Natural killer cell treated with Interleukin-12 subunit alpha and Interleukin-12 subunit beta and Interleukin-15 and Interleukin-18, amount 100 ng/mL, for 72 hours (primary cell): Measurements from ENCODE around the gene MEGF11. TPM values are rescaled to one million over a fixed set of nuclear protein-coding genes. Genes with fewer than 3 reads are reported as not detected.

ENCODE experiments used
- ATAC-seq, 2 donors: fragments of 150-1000 bp; cut with Tn5 transposase in 1 of 2; sonication (Bioruptor Pico), chemical (Tn5 transposase) in 1 of 2; 2 replicates each; pipeline ENCODE4 v1.10.0; 2021
- DNase-seq: peaks from one replicate; pipeline ENCODE4 v3.0.0; 2022; ENCODE audit warnings: low spot score
- H3K27ac Mint-ChIP-seq, 2 donors: 1 replicate in 1 of 2; 2 replicates in 1 of 2; pipeline ENCODE4 v1.8.0; 2022; ENCODE audit warnings: mixed read lengths in 2 of 2, mild to moderate bottlenecking in 1 of 2, moderate library complexity in 1 of 2
- H3K27me3 Mint-ChIP-seq, 2 donors: 1 replicate in 1 of 2; 2 replicates in 1 of 2; pipeline ENCODE4 v1.8.0; 2022; ENCODE audit warnings: mixed read lengths in 2 of 2
- H3K36me3 Mint-ChIP-seq: one replicate; pipeline ENCODE4 v1.8.0; 2022; ENCODE audit warnings: mixed read lengths
- H3K4me1 Mint-ChIP-seq, 2 donors: 1 replicate in 1 of 2; 2 replicates in 1 of 2; pipeline ENCODE4 v1.8.0; 2022; ENCODE audit warnings: low read depth in 2 of 2, mixed read lengths in 2 of 2, mild to moderate bottlenecking in 1 of 2
- H3K4me3 Mint-ChIP-seq: one replicate; pipeline ENCODE4 v1.8.0; 2022; ENCODE audit warnings: mixed read lengths
- H3K9me3 Mint-ChIP-seq: 2 replicates; pipeline ENCODE4 v1.8.0; 2022; ENCODE audit warnings: mixed read lengths
- total RNA-seq, 2 donors: library from RNA; stranded (reverse); gene quantifications; one replicate each; pipeline ENCODE4 v1.2.3, GENCODE V29; 2022

MEGF11 gene
- not detected for total RNA-seq

DNA sequence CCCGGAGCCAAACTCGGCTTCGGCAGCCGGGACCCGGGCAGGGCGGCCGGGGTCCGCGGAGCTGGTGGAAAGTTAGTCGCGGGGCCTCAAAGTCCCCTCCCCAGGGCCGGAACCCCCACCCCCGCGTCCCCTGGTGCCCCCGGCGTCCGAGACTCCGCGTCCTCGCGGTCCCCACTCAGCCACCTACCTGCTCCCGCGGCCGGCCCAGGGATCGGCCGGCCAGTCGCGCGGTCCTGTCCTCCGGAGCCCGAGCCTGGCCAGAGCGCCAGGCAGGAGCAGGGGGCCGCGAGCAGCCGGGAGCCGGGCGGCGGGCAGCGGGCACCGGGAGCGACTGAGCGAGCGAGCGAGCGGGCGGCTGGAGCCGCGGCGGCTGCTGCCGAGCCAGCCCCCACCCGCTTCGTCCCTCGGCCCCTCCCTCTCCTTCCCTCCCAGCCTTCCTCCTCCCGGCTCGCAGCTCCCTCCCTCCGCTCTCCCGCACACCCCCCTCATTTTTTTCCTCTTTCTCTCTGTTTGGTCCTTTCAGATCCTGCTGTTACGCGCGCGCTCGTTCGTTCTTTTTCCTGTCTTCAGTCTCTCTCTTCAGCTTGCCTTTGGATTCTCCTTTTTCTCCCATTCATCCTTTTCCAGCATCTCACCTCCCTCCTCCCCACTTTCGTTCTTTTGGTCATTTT is at the start of gene MEGF11:
MEGF11 (minus strand) TSS at position 333 of the 671 bp plus-strand sequence. CDS start 125,347 bp downstream, outside the sequence.
- peaks cover 53 to 63% of the 10 kb centered on the region in 2 donors for H3K27me3 Mint-ChIP-seq

DNA sequence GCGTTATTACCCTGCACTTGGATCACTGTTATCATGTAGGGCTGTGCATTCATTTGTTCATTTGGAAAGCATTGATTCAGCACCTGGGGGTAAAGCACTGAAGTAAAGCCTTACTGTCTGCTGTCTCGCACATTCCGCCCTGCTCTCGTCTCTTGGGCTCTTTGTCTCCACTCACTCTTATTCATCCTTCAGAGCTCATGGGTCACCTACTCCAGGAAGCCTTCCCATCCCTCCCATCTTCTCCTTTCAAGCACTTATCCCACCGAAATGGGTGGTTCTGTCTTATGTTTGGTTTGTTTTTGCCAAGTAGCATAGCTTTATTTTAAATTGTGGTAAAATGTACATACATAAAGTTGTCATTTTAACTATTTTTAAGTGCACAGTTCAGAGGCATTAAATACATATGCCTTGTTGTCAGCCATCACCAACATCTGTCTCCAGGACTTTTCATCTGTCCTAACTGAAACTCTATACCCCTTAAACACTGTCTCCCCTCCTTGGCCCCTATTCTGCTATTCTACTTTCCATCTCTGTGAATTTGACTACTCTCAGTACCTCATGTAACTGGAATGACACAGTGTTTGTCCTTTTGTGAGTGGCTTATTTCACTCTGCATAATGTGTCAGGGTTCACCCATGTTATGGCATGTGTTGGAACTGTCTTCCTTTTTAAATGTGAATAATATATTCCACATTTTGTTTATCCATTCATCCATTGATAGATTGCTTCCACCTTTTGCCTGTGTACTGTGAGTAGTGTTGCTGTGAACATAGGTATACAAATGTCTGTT is 49.1 kb upstream of the MEGF11 start:
- no peak overlapping the region for H3K4me3 Mint-ChIP-seq
- H3K4me1 Mint-ChIP-seq: peaks cover 10% of the 10 kb centered on the region in 2 donors
- H3K27me3 Mint-ChIP-seq: no peaks in the 10 kb centered on the region
- no peak for DNase-seq
- no peak overlapping the region for H3K27ac Mint-ChIP-seq
- no peaks in the 10 kb centered on the region for H3K36me3 Mint-ChIP-seq
- ATAC-seq: no peak
- H3K9me3 Mint-ChIP-seq: no peaks in the 10 kb centered on the region

More for the DNA sequence above, at the start of gene MEGF11:
- no peak for DNase-seq
- Mint-ChIP-seq H3K27ac (no peak within 1 kb of the TSS), H3K36me3 (no peaks in the 10 kb centered on the region), H3K4me3 (peak within 1 kb of the TSS; percentile 81), H3K9me3 (no peaks in the 10 kb centered on the region), H3K4me1 (peaks cover 6 to 8% of the 10 kb centered on the region in 2 donors)
- no peak for ATAC-seq

DNA sequence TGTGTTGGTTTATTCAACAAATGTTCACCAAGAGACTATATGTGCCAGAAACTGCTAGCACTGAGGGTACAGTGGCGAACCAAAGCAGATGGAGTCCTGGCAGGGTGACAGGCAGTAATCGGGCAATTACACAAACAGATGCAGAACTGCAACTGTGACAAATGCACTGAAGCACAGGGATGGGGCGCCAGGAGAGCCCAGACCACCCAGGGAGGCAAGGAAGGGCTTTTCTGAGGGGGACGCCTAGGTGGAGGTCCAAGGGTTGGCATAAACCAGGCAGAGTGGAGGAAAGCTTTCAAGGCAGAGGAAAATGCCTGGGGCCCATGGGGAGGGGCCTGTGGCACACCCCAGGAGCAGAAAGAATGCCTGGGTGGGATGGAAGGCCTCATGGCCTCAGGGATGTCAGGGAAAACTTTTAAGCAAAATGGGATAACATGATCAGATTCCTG is 45.3 kb upstream of the MEGF11 start:
- Mint-ChIP-seq H3K36me3 (no peaks in the 10 kb centered on the region), H3K27ac (no peak overlapping the region), H3K4me3 (no peak overlapping the region), H3K4me1 (peaks cover 19 to 20% of the 10 kb centered on the region in 2 donors), H3K9me3 (no peaks in the 10 kb centered on the region), H3K27me3 (no peaks in the 10 kb centered on the region)
- ATAC-seq (no peak), DNase-seq (no peak)

DNA sequence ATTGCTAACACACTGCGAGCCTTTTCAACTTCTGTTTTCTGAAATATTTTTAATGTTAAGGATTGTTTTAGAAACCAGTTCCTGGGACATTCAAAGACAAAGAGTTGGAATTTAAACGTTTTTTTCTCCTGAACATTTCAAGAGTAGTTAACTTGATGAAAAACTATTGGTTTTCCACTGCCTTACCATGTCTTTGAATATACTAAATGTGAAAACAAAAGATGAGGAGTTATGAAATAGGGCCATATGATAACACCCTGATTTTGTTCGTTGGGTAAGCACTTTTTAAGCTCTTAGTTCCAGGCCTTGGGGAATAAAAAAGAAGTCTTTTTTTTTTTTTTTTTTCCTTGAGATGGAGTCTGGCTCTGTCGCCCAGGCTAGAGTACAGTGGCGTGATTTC is 42.6 kb upstream of the MEGF11 start:
- H3K4me3 Mint-ChIP-seq: no peak overlapping the region
- no peak overlapping the region for H3K27ac Mint-ChIP-seq
- DNase-seq (no peak), ATAC-seq (no peak)
- no peaks in the 10 kb centered on the region for H3K27me3 Mint-ChIP-seq
- H3K9me3 Mint-ChIP-seq: no peaks in the 10 kb centered on the region
- no peaks in the 10 kb centered on the region for H3K36me3 Mint-ChIP-seq
- peaks cover 20 to 23% of the 10 kb centered on the region in 2 donors for H3K4me1 Mint-ChIP-seq

DNA sequence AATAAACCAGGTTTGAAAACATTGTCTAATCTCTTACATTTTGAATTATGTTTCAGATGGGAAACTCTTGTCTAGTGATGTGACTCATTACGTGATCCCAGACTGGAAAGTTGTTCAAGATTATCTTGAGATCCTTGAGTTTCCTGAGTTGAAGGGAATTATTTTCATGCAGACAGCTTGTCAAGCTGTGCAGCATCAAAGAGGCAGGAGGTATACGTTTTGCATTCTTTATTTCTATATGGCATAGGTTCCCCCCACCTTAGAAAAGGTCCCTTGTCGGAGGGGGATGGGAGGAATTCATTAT is 41.3 kb upstream of the MEGF11 start:
- Mint-ChIP-seq H3K36me3 (no peaks in the 10 kb centered on the region), H3K27me3 (no peaks in the 10 kb centered on the region), H3K4me1 (peaks cover 23 to 26% of the 10 kb centered on the region in 2 donors), H3K9me3 (no peaks in the 10 kb centered on the region), H3K4me3 (peak overlapping the region; percentile 86), H3K27ac (peak overlapping the region; percentile 85 to 87)
- ATAC-seq (no peak), DNase-seq (no peak)

DNA sequence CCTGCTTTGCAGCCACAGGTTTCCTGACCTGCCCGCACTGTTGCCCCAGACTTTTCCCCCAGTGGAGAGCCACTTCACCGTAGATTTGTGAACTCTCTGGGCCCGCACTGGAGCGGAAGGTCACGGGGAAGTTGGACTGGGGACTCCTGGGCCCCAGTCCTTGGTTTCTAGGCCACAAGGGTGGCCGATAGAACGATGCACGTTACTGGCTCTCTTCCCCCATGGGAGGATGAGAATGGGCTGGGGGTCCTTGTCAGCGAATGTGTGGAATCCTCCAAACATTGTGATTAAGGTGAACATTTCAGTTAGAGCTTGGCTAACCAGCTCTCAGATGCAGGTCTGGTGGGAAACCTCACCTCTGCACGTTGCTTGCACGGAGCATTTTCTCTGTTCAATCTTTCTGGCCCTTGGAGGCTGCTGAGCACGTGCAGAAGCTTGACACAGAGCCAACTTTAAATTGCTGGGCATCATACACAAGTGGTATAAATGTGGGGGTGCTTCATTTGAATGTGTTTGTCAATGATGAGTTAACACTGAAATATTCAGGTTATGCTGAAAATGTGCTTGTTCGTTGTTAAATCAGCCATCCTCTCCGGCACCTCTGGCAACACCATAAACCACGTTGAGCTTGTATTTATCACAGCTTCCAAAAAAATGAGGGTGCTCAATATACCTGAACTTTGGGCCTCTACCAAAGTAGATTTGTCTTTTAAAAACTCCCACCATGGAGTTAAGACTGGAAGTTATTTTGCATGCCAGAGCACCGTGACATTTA is 40.8 kb upstream of the MEGF11 start:
- Mint-ChIP-seq H3K4me1 (peaks cover 23 to 26% of the 10 kb centered on the region in 2 donors), H3K27ac (peak overlapping the region; percentile 85 to 87), H3K9me3 (no peaks in the 10 kb centered on the region), H3K36me3 (no peaks in the 10 kb centered on the region), H3K27me3 (no peaks in the 10 kb centered on the region), H3K4me3 (peak overlapping the region; percentile 86)
- DNase-seq (no peak), ATAC-seq (no peak)

DNA sequence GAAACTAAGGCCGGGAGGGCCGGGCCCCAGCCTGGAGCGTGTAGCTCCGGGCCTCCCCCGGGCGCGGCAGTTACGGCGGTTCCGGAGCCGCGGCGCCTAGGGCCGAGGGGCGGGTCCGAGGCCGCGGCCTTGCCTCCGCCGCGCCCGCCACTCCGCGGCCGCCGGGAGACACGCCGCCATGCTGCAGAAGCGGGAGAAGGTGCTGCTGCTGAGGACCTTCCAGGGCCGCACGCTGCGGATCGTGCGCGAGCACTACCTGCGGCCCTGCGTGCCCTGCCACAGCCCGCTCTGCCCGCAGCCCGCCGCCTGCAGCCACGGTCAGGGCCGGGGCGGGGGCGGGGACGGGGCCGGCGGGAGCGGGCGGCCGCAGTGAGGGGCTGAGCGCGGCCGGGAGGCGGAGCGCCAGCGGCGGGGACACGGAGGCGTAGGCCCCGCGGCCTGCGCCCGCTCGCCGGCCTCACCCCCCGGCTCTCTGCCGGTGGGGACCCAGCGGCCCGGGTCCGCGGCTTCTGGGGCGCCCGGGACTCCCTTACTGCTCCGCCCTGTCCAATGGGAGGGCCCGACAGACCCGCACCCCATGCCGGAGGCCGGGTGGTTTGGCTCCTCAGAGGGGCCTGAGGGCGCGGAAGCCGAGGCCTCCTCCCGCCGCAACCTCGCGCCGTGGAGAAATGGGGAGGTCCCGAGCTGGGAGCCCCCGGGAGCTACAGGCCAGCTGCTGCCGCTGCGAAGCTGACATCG is 40.0 kb upstream of the MEGF11 start, which contains the start of gene DIS3L:
DIS3L (plus strand) TSS at position 150 of the 738 bp plus-strand sequence; CDS start at position 179, 29 bp downstream.
- H3K9me3 Mint-ChIP-seq: no peaks in the 10 kb centered on the region
- peaks cover 23 to 26% of the 10 kb centered on the region in 2 donors for H3K4me1 Mint-ChIP-seq
- ATAC-seq (peak; percentile 90), DNase-seq (peak; percentile 83)
- H3K4me3 Mint-ChIP-seq: peak within 1 kb of the TSS; percentile 94
- H3K27ac Mint-ChIP-seq: peak within 1 kb of the TSS; percentile 88 to 95
- no peaks in the 10 kb centered on the region for H3K27me3 Mint-ChIP-seq
- no peaks in the 10 kb centered on the region for H3K36me3 Mint-ChIP-seq

DNA sequence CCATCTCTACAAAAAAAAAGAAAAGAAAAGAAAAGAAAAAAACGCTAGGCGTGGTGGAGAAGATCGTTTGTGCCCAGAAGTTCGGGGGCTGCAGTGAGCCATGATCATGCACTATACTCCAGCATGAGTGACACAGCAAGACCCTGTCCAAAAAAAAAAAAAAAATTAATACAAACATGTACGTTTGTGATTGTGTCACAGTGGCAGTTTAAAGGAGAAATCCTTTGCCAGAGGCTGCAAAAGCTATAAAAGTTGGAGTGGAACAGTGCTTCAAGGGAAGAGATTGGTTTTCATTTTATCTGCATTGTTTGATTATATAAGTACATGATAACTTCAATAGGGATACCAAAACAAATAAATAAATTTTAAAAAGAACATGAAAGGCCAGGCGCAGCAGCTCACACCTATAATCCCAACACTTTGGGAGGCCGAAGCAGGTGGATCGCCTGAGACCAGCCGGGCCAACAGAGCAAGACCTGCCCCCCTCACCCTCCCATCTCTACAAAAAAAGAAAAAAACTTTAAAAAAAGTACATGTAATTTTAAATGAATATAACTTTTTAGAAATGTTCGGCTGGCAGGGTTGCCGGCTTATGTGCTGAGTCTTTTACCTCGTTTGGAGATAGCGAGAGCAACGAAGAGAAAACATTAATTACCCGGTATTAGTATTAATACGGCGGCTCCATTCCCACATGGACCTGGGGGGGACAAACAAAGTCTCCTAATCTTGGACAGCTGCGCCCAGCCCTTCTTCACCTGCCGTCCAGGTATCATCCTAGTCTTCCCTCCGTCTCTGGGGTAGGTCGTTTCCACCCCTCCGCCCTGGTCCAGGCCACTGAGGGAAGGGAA is 39.2 kb upstream of the MEGF11 start:
- Mint-ChIP-seq H3K9me3 (no peaks in the 10 kb centered on the region), H3K4me3 (peak overlapping the region; percentile 94), H3K27me3 (no peaks in the 10 kb centered on the region), H3K27ac (peak overlapping the region; percentile 88 to 95), H3K36me3 (no peaks in the 10 kb centered on the region), H3K4me1 (peaks cover 23 to 26% of the 10 kb centered on the region in 2 donors)
- ATAC-seq (no peak), DNase-seq (no peak)

DNA sequence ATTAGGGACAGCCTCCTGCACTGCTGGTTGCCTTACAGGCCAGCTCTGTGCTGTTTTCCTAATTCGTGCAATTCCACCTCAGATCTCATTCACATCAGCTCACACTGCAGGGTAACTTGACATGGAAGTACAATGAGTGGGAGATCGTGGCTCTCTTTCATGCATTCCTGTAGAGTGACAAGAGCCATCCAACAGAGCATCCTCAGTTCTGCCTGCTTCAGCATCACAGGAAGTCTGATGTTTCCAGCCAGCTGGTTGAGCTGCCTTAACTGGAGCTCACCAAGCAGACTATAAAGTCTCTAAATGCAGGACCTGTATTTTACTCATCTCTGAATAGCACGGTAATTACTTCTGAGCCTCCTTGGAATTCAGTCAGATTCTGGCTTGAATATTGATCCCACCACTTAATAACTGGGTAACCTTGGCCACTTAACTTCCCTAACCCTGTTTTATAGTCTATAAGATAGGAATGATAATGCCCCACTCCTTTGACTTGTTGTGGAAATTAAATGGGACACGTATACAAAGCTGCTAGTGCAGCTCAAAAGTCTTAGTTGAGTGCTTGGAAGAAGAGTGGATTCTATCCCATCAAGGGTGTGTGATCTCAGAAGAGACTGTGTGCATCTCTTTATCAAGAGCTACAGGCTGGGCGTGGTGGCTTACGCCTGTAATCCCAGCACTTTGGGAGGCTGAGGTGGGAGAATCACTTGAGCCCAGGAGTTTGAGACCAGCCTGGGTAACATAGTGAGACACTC is 38.4 kb upstream of the MEGF11 start:
- peak overlapping the region; percentile 88 to 95 for H3K27ac Mint-ChIP-seq
- peak overlapping the region; percentile 94 for H3K4me3 Mint-ChIP-seq
- DNase-seq: no peak
- no peaks in the 10 kb centered on the region for H3K27me3 Mint-ChIP-seq
- H3K36me3 Mint-ChIP-seq: no peaks in the 10 kb centered on the region
- peaks cover 23 to 26% of the 10 kb centered on the region in 2 donors for H3K4me1 Mint-ChIP-seq
- no peak for ATAC-seq
- no peaks in the 10 kb centered on the region for H3K9me3 Mint-ChIP-seq

DNA sequence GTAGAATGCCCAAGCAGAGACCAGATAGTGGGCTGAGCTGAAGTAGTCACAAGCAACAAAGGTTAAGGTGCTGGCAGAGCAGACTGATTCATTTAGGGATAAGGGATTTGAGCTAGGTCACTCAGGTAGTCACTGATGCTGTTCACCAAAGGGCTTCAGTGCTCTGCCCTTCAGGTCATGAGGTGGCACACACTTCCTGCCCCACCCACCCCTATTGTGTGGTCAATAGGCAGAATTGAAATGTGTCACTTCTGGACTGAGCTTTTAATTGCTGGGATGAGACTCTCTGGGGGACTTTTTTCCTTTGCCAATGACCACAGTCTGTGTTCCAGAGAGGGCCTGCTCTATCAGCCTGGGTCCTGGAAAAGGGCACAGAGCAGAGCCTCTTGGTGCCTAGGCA is 37.0 kb upstream of the MEGF11 start:
- H3K4me3 Mint-ChIP-seq: no peak overlapping the region
- no peak for ATAC-seq
- DNase-seq: no peak
- H3K27me3 Mint-ChIP-seq: no peaks in the 10 kb centered on the region
- H3K9me3 Mint-ChIP-seq: no peaks in the 10 kb centered on the region
- H3K27ac Mint-ChIP-seq: no peak overlapping the region
- H3K36me3 Mint-ChIP-seq: no peaks in the 10 kb centered on the region
- peaks cover 23 to 26% of the 10 kb centered on the region in 2 donors for H3K4me1 Mint-ChIP-seq

DNA sequence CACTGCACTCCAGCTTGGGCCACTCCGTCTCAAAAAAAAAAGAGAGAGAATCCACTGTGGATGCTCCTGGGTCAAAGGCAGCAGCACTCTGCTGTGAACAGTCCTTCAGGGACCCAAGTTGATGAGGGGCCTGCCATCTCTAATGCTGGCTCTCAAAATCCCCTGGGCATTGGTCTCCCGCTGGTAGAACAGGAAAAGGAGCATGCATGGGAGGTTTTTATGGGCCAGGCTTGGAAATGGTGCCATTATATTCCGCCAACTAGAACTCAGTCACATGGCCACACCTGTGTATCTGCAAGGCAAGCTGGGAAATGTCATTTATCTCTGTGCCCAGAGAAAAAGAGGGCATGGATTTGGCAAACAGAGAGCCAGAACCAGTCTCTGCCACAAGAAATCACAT is 36.5 kb upstream of the MEGF11 start:
- H3K4me1 Mint-ChIP-seq: peaks cover 22 to 26% of the 10 kb centered on the region in 2 donors
- ATAC-seq (no peak), DNase-seq (no peak)
- H3K27ac Mint-ChIP-seq: no peak overlapping the region
- H3K4me3 Mint-ChIP-seq: no peak overlapping the region
- no peaks in the 10 kb centered on the region for H3K36me3 Mint-ChIP-seq
- H3K27me3 Mint-ChIP-seq: no peaks in the 10 kb centered on the region
- no peaks in the 10 kb centered on the region for H3K9me3 Mint-ChIP-seq

DNA sequence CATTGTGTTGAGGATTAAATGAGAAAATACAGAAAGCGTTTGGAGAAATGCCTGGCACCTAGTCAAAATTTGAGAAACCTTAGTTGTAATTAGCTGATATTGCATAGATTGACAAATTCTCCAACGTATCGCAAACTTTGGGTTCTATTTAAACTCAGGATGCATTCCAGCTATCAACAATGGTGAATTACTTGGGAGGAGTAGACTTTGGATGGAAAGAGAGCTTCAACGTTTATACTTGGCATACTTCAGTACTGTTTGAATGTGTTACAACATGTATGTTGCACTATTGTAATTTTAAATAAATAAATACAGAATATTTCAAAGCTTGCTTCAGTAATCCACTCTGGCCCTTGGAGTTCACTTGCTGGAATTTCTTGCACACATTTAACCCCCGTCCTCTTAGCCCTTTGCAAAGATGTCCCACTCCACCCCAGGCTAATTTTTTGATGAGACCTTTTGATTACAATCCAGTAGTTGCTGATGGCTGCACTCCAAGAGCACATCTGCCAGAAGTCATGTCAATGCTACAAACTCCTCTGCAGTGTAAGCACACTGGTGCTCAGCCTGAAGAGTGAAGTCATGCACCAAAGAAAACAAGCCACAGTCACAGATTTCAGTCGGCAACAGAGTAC is 35.1 kb upstream of the MEGF11 start:
- Mint-ChIP-seq H3K4me1 (peaks cover 14 to 17% of the 10 kb centered on the region in 2 donors), H3K27me3 (no peaks in the 10 kb centered on the region), H3K36me3 (no peaks in the 10 kb centered on the region), H3K4me3 (no peak overlapping the region), H3K9me3 (no peaks in the 10 kb centered on the region), H3K27ac (no peak overlapping the region)
- no peak for DNase-seq
- no peak for ATAC-seq
